ENCODE data around the gene CSPG5. TPM values are rescaled to one million over a fixed set of nuclear protein-coding genes. Genes with fewer than 3 reads are reported as not detected.

Gene CSPG5
- total RNA-seq, 4 donors from 2014 or later = 0.17 to 2.8 (median 0.98) TPM

GRCh38 chr3:47513125-47513929 lies 65.3 kb downstream of the CSPG5 start, which contains the start of gene ELP6:
Gene ELP6, minus strand, starts transcription at chr3:47513712. Its CDS starts 122 bp downstream, at chr3:47513590.
- TF ChIP-seq CTCF (IDR thresholded peaks at IDR 0.05; ENCODE audit: low read depth) = no peak

GRCh38 chr3:47512416-47513124 lies 66.1 kb downstream of the CSPG5 start:
- TF ChIP-seq CTCF (IDR thresholded peaks at IDR 0.05; ENCODE audit: low read depth) = no peak

Small RNA genes lying within 50 kb of the gene (small RNA-seq; reads per million reads assigned to genes)
- gene RN7SL870P = not detected

Other genes starting within 250 kb of the CSPG5 start
- 10 to 100 TPM; 14.0 to 27.3 (median 19.9) TPM for gene PTPN23, start 197.8 kb downstream of the CSPG5 start, total RNA-seq
- 10 to 100 TPM; 32.6 to 87.2 (median 43.9) TPM for gene SCAP, start 102.9 kb downstream of the CSPG5 start, total RNA-seq
- gene ELP6, start 65.2 kb downstream of the CSPG5 start, total RNA-seq = 10 to 100 TPM; 10.6 to 52.2 (median 20.9) TPM
- gene SMARCC1, start 203.0 kb upstream of the CSPG5 start, total RNA-seq = 10 to 100 TPM; 25.8 to 29.2 (median 26.1) TPM
- 10 to 100 TPM; 31.4 to 59.3 (median 41.2) TPM for gene DHX30, start 224.3 kb upstream of the CSPG5 start, total RNA-seq

Data from subcutaneous adipose tissue (tissue), 4 donors.